ENCODE measurements around the gene CMC1.

DNA sequence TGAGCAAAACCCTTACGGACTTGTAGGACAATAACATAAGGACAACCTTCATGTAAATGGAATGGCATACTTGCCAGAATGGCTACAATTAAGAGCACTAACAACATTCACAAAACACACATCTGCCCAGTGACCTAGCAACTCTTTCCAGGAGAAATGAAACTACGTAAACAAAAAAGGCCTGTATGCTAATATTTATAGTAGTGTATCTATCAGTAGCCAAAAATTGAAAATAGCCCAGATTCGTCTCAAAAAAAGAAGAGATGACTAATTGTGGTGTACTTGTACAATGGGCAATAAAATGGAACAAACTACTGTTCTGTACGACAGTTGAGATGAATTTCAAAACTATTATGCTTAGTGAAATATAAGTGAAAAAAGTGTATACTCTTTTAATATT is 38.4 kb downstream of the CMC1 start:
- no peak for TF ChIP-seq POLR2A (IDR thresholded peaks at IDR 0.05)
- TF ChIP-seq, protein P1, sequence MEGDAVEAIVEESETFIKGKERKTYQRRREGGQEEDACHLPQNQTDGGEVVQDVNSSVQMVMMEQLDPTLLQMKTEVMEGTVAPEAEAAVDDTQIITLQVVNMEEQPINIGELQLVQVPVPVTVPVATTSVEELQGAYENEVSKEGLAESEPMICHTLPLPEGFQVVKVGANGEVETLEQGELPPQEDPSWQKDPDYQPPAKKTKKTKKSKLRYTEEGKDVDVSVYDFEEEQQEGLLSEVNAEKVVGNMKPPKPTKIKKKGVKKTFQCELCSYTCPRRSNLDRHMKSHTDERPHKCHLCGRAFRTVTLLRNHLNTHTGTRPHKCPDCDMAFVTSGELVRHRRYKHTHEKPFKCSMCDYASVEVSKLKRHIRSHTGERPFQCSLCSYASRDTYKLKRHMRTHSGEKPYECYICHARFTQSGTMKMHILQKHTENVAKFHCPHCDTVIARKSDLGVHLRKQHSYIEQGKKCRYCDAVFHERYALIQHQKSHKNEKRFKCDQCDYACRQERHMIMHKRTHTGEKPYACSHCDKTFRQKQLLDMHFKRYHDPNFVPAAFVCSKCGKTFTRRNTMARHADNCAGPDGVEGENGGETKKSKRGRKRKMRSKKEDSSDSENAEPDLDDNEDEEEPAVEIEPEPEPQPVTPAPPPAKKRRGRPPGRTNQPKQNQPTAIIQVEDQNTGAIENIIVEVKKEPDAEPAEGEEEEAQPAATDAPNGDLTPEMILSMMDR (IDR thresholded peaks at IDR 0.05): no peak

Measured in vagina (tissue), 2 donors.